ENCODE measurements around the gene DPEP2NB.
A peak's percentile ranks its signal among the peaks of the same experiment; 100 is the strongest.
"Not testable (repeated sequence)": the region's sequence is repeated elsewhere in the genome, so short reads cannot be mapped to it uniquely, and the experiment has no call there.

Gene DPEP2NB

GRCh38 chr16:67982011-67982696 lies 33.6 kb downstream of the DPEP2NB start:
- no peak for DNase-seq (ENCODE audit: low read depth)

GRCh38 chr16:67979955-67980678 lies 35.6 kb downstream of the DPEP2NB start, which contains the start of gene DPEP3:
Gene DPEP3, minus strand, starts transcription at chr16:67980499. Its CDS starts 119 bp downstream, at chr16:67980380.
- DNase-seq (ENCODE audit: low read depth), result no peak

GRCh38 chr16:67977469-67978227 lies 38.1 kb downstream of the DPEP2NB start:
- no peak for DNase-seq (ENCODE audit: low read depth)

- DNase-seq (ENCODE audit: low read depth), result no peak
Measured at GRCh38 chr16:67977005-67977404, 38.7 kb downstream of the DPEP2NB start.

GRCh38 chr16:67976205-67976604 lies 39.5 kb downstream of the DPEP2NB start:
- DNase-seq (ENCODE audit: low read depth), result no peak

GRCh38 chr16:67975321-67976105 lies 40.2 kb downstream of the DPEP2NB start:
- DNase-seq (ENCODE audit: low read depth), result no peak

GRCh38 chr16:67972285-67972684 lies 43.4 kb downstream of the DPEP2NB start:
- not testable (repeated sequence) for DNase-seq (ENCODE audit: low read depth)

- no peak for DNase-seq (ENCODE audit: low read depth)
Measured at GRCh38 chr16:67971111-67971510, 44.6 kb downstream of the DPEP2NB start.

- no peak for DNase-seq (ENCODE audit: low read depth)
Measured at GRCh38 chr16:67969254-67970039, 46.3 kb downstream of the DPEP2NB start.

GRCh38 chr16:67968400-67969253 lies 47.1 kb downstream of the DPEP2NB start, which contains the start of gene SLC12A4:
Gene SLC12A4, minus strand, starts transcription at chr16:67968637. Its CDS starts 84 bp downstream, at chr16:67968553.
- DNase-seq (ENCODE audit: low read depth), result peak; percentile 81

- DNase-seq (ENCODE audit: low read depth), result no peak
Measured at GRCh38 chr16:67967958-67968399, 47.7 kb downstream of the DPEP2NB start.

- no peak for DNase-seq (ENCODE audit: low read depth)
Measured at GRCh38 chr16:67967183-67967957, 48.3 kb downstream of the DPEP2NB start.

- DNase-seq (ENCODE audit: low read depth), result no peak
Measured at GRCh38 chr16:67966549-67967182, 49.0 kb downstream of the DPEP2NB start.

GRCh38 chr16:67965668-67966548 lies 49.8 kb downstream of the DPEP2NB start:
- DNase-seq (ENCODE audit: low read depth), result no peak

- DNase-seq (ENCODE audit: low read depth), result no peak
Measured at GRCh38 chr16:67964477-67965131, 51.1 kb downstream of the DPEP2NB start.

GRCh38 chr16:67963662-67964321 lies 51.9 kb downstream of the DPEP2NB start:
- no peak for DNase-seq (ENCODE audit: low read depth)

Measured in stimulated activated CD8-positive, alpha-beta memory T cell treated with anti-CD3 and anti-CD28 coated beads, Interleukin-7, amount 100 ng/mL, for 24 hours (primary cell).